Measurements from ENCODE around the gene NEK3.
A peak's percentile ranks its signal among the peaks of the same experiment; 100 is the strongest.
"Not testable (repeated sequence)": the region's sequence is repeated elsewhere in the genome, so short reads cannot be mapped to it uniquely, and the experiment has no call there.

Gene NEK3

DNA sequence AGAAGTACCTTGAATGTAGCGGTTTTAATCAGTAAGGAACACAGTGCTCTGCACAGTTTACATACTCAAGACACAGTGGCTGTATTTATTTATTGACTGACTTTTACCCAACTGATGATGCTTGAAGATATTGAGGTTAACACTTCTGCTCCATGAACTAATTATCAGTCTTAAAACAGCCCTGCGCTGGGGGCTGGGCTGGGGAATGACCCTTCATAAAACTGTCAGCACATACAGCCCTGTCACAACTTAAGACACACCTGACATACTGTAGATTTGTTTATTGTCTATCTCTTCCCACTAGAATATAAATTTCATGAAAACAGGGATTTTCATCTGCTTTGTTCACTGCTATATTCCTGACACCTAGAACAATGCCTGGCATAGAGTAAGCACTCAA, 41.3 kb downstream of the NEK3 start:
- no peak for DNase-seq (ENCODE audit: low read depth)

DNA sequence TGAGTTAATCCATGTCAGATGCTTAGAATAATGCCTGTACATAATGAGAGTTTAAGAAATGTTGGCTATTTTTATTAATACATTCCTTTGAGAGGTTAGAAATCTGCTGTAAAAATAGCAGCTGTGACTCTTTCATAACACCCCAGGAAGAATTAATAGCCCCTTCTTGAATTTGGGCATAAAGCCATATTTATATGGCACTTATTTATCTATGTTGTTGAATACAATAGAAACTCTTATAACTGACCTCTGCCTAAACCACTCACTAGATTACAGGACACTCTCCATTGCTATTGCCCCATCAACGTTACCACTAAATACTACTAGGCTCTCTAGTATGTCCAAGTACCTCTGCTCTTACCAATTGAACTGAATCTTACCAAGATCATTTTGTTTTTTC, 46.8 kb downstream of the NEK3 start:
- no peak for DNase-seq (ENCODE audit: low read depth)

DNA sequence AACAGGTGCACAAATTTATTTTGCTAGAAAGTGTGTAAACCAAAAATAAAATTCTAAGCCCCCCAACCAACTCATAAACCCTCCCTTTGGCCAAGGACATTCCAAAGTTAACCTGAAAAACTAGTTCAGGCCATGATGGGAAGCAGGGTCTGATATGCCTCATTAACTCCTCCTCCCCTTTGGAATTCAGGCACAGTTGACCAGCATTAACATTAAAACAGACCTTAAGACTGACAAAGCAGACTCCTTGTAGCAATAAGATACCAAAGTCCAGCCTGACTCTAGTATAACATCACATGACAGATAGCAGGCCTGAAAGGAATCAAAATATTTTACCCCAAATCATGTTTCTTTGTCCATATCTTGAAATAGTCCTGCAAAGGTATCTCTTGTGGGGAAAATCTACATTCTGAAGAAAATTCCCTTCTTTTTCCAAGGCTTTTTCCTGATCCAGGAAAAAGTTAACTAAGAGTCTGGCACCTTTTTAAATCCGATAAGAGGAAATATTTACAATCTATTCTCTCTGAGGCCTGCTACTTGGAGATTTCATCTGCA, 50.2 kb downstream of the NEK3 start:
- DNase-seq (ENCODE audit: low read depth), result no peak

DNA sequence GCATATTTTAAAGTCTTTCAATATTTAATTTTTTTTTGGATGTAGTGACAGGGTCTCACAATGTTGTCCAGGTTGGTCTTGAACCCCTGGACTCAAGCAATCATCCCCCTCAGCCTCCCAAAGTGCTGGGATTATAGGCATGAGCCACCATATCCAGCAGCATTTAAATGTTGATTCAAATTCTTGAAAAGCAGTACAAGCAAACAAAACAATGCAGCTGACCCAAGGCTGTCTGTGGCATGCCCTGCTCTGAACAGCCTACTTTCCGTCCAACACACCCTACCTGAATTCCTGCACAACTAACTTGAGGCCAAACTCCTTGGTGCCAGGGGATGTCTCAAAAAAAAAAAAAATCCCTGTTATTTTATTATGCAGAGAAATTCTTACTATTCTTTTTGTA, 53.6 kb downstream of the NEK3 start:
- no peak for DNase-seq (ENCODE audit: low read depth)

DNA sequence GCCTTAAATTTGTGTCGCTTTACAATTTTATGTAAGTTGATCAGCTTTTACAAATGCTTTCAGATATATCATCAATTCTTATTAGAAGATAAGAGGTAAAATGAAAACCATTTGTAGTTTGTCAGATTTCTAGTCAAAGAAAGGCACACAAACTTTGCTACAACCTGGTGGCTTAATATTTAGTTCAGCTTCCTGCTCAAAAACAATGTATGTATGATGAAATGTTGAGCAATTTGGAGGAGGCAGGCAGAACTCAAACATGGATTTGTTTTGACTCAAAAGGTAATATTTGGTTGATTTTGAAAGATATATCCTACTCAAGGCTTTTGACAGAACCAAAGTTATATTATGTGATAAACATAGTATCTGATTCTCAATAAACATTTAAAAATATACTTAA, 54.8 kb downstream of the NEK3 start:
- no peak for DNase-seq (ENCODE audit: low read depth)

DNA sequence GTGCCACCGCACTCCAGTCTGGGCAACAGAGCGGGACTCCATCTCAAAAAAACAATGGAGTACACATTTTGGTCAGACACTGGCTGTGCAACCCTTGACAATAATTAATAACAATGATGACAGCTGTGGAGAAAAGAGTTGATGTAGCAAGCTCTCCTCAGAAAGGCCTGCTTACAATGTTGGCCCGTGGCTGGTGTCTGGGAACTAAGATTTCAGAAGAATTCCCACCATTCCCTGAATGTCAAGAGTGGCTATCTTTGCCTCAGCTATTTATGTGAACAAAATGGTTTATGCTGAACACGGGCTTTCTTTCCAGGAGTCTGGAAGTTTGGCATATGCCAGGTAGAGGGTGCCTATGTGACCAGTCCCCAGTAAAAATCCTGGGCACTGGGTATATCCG, 56.0 kb downstream of the NEK3 start:
- no peak for DNase-seq (ENCODE audit: low read depth)

DNA sequence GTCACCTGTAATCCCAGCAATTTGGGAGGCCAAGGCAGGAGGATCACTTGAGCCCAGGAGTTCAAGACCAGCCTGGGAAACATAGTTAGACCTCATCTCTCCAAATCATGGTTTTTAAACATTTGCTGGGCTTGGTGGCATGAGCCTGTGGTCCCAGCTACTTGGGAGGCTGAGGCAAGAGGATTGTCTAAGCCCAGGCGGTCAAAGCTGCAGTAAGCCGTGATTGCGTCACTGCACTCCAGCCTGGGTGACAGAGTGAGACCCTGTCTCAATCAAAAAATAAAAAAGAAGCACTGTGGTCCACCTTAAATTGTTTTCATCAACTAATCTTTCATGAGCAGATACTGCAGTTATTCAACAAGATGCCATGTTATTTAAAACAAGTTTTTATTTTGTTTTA, 57.0 kb downstream of the NEK3 start:
- DNase-seq (ENCODE audit: low read depth), result not testable (repeated sequence)

DNA sequence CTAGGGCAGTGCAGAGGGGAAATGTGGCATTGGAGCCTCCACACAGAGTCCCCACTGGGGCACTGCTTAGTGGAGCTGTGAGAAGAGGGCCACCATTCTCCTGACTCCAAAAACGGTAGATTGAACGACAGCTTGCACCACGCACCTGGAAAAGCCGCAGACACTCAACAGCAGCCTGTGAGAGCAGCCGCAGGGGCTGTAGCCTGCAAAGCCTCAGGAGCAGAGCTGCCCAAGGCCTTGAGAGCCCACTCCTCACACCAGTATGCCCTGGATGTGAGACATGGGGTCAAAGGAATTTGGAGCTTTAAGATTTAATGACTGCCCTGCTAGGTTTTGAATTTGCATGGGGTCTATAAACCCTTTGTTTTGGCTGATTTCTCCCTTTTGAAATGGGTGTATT, 62.2 kb downstream of the NEK3 start:
- DNase-seq (ENCODE audit: low read depth), result no peak

DNA sequence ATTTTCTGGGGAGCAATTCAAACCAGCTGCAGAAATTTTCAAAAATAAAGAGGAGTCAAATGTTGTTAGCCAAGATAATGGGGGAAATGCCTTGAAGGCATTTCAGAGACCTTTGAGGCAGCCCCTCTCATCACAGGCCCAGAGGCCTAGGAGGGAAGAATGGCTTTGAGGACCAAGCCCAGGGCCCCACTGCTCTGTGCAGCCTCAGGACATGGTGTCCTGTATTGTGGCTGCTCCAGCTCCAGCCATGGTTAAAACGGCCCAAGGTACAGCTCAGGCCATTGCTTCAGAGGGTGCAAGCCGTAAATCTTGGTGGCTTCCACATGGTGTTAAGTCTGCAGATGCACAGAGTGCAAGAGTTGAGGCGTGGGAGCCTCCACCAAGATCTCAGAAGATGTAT, 62.6 kb downstream of the NEK3 start:
- no peak for DNase-seq (ENCODE audit: low read depth)

DNA sequence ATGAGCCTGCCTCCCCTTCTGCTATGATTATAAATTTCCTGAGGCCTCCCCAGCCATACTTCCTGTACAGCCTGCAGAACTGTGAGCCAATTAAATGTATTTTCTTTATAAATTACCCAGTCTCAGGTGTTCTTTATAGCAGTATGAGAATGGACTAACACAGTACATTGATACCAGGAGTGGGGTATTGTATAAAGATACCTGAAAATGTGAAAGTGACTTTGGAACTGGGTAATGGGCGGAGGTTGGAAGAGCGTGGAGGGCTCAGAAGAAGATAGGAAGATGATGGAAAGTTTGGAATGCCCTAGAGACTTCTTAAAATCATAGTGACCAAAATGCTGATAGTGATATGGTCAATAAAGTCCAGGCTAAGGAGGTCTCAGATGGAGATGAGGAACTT, 63.3 kb downstream of the NEK3 start:
- DNase-seq (ENCODE audit: low read depth), result no peak

DNA sequence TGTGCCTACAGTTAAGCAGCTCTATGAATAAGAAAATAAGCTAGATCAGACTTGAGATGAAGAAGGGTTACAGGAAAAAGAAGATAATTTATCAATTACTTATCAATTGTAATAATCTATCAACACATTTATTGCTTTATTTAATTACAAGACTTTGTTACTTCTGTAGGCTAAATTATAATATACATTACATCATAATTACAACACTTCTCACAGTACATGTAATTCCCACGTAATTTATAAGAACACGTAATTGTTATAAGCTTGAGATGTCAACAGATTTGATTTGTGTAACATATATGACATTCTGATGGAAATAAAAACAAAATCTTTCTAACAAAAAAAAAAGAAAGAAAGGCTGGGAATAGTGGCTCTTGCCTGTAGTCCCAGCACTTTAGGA, 67.3 kb downstream of the NEK3 start:
- DNase-seq (ENCODE audit: low read depth), result no peak

DNA sequence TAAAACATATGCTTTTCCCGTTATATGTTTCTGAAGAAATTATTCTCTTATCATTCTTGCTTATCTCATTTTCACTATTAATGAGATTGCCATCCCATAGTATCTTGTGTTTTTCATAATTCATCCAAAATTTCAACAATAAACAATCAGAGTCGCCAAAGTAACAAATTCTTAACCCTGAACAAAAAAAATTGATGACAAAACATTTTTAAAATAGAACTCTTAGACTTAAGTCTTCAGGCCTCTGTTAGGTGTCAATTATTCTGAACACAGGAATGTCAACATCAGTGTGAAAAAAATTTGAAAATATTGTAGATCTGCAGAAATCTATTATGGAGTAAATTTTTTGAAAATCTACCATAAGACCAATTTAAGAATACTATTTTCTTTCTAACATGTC, 67.9 kb downstream of the NEK3 start:
- DNase-seq (ENCODE audit: low read depth), result no peak

DNA sequence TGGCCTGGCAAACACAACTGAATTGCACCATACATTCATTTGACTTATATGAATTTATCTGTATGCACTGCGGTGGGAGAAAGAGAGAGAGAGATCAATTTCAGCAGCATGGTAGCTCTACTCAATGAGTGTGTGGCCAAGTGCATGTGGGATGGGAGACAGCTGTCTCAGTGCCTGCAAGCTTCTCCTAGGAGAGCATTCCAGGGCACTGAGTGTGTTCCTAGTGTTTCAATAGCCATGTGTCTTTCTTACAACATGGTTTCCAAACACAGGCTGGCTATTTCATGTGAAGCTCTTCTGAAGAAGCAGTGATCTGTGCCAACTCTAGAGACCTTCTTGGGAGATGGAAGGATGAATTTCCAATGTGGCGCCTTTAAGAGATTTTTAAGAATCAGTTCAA, 74.0 kb downstream of the NEK3 start:
- DNase-seq (ENCODE audit: low read depth), result peak; percentile 61

DNA sequence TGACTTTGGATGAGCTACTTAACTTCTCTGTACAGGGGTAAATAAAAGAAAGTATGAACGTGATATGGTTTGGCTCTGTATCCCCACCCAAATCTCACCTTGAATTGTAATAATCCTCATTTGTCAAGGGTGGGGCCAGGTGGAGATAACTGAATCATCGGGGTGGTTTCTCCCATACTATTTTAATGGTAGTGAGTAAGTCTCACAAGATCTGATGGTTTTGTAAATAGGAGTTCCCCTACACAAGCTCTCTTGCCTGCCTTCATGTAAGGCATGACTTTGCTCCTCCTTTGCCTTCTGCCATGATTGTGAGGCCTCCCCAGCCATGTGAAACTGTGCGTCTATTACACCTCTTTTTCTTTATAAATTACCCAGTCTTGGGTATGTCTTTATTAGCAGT, 74.4 kb downstream of the NEK3 start:
- DNase-seq (ENCODE audit: low read depth), result not testable (repeated sequence)
